HEK293T (cell line): ENCODE data around the gene CNGA3.

ENCODE experiments used
- BHLHE40 ChIP-seq: fragments of 450-650 bp; IDR thresholded peaks from 2 replicates; pipeline ENCODE4 v1.6.1; 2016; ENCODE audit warnings: mild to moderate bottlenecking, moderate library complexity, borderline replicate concordance
- ELF4 ChIP-seq: fragments of 450-650 bp; IDR thresholded peaks from 2 replicates; pipeline ENCODE4 v1.6.1; 2017; ENCODE audit warnings: antibody characterized with exemption
- FOXA1 ChIP-seq: fragments of 450-650 bp; IDR thresholded peaks from 2 replicates; pipeline ENCODE4 v1.6.1; 2016; ENCODE audit warnings: mild to moderate bottlenecking
- FOXK2 ChIP-seq: fragments of 450-650 bp; IDR thresholded peaks from 2 replicates; pipeline ENCODE4 v1.6.1; 2016; ENCODE audit warnings: mild to moderate bottlenecking
- HDGF ChIP-seq: fragments of 450-650 bp; IDR thresholded peaks from 2 replicates; pipeline ENCODE4 v1.6.1; 2017; ENCODE audit warnings: antibody characterized with exemption, borderline replicate concordance
- L3MBTL2 ChIP-seq: fragments of 450-650 bp; conservative IDR thresholded peaks from 2 replicates; pipeline ENCODE4 v1.6.1; 2016; ENCODE audit warnings: mild to moderate bottlenecking
- LEF1 ChIP-seq: fragments of 450-650 bp; IDR thresholded peaks from 2 replicates; pipeline ENCODE4 v1.6.1; 2017; ENCODE audit warnings: mild to moderate bottlenecking, borderline replicate concordance
- NFRKB ChIP-seq: fragments of 450-650 bp; IDR thresholded peaks from 2 replicates; pipeline ENCODE4 v1.6.1; 2016; ENCODE audit warnings: mild to moderate bottlenecking, moderate library complexity
- PKNOX1 ChIP-seq: fragments of 450-650 bp; IDR thresholded peaks from 2 replicates; pipeline ENCODE4 v1.6.1; 2016
- SP1 ChIP-seq: fragments of 450-650 bp; IDR thresholded peaks from 2 replicates; pipeline ENCODE4 v1.6.1; 2017
- SUZ12 ChIP-seq: fragments of 450-650 bp; IDR thresholded peaks from 2 replicates; pipeline ENCODE4 v1.6.1; 2016; ENCODE audit warnings: mild to moderate bottlenecking
- TARDBP ChIP-seq: fragments of 450-650 bp; IDR thresholded peaks from 2 replicates; pipeline ENCODE4 v1.6.1; 2016
- ZNF384 ChIP-seq: fragments of 450-650 bp; IDR thresholded peaks from 2 replicates; pipeline ENCODE4 v1.6.1; 2016

- no peak for TF ChIP-seq ZNF384
- TF ChIP-seq ELF4 = no peak
- no peak for TF ChIP-seq SUZ12
- TF ChIP-seq LEF1 = no peak
- TF ChIP-seq BHLHE40 = no peak
- no peak for TF ChIP-seq TARDBP
- TF ChIP-seq FOXA1 = no peak
- TF ChIP-seq FOXK2 = no peak
- TF ChIP-seq SP1 = no peak
- TF ChIP-seq NFRKB = no peak
- no peak for TF ChIP-seq HDGF
- no peak for TF ChIP-seq PKNOX1
- TF ChIP-seq L3MBTL2 = no peak
Observed at GRCh38 chr2:98301469-98301868, 44.8 kb upstream of the CNGA3 start.
